A673 (cell line): ENCODE measurements around the gene CGB2. TPM values are rescaled to one million over a fixed set of nuclear protein-coding genes. Genes with fewer than 3 reads are reported as not detected.

Experiments used
- BruUV-seq: library from RNA; stranded (reverse); fragments of 400-500 nt; replicated peaks from 2 replicates; lab custom pipeline; 2021; lab: Mats Ljungman, UMichigan
- CTCF ChIA-PET: fragments of 300-600 bp; sonication (Branson Sonifier 250); formaldehyde crosslinking; loops from one replicate; lab custom pipeline; 2022; ENCODE audit warnings: antibody characterized with exemption; lab: Charles Lee
- POLR2A ChIA-PET: fragments of 300-600 bp; sonication (Branson Sonifier 250); formaldehyde crosslinking; loops from one replicate; lab custom pipeline; 2022; ENCODE audit warnings: antibody characterized with exemption; ENCODE audit not compliant: low non-redundant PET; lab: Charles Lee
- DNase-seq: peaks from one replicate; pipeline ENCODE4 v3.0.0-alpha.2; 2015; ENCODE audit warnings: low spot score
- H3K27ac ChIP-seq: fragments of 200-600 bp; sonication (generic); 2 replicates; pipeline ENCODE4 v1.5.1; 2016; ENCODE audit warnings: mixed run types, low read depth, mild to moderate bottlenecking, mixed read lengths, antibody characterized with exemption, low read length; ENCODE audit not compliant: poor library complexity, severe bottlenecking
- H3K27me3 ChIP-seq: fragments of 200-600 bp; sonication (generic); replicated peaks from 2 replicates; pipeline ENCODE4 v1.6.1; 2017; ENCODE audit warnings: mixed run types, low read depth, mild to moderate bottlenecking, mixed read lengths, antibody characterized with exemption, low read length; ENCODE audit not compliant: insufficient read depth, poor library complexity
- H3K36me3 ChIP-seq: fragments of 200-600 bp; sonication (generic); 2 replicates; pipeline ENCODE4 v1.6.1; 2016; ENCODE audit warnings: mixed run types, mild to moderate bottlenecking, mixed read lengths, antibody characterized with exemption, low read length; ENCODE audit not compliant: insufficient read depth, poor library complexity, severe bottlenecking
- H3K4me1 ChIP-seq: fragments of 200-600 bp; sonication (generic); 2 replicates; pipeline ENCODE4 v1.6.1; 2017; ENCODE audit warnings: mixed run types, mild to moderate bottlenecking, mixed read lengths, antibody characterized with exemption, low read length; ENCODE audit not compliant: insufficient read depth, poor library complexity, severe bottlenecking
- H3K4me3 ChIP-seq: fragments of 200-600 bp; sonication (generic); 2 replicates; pipeline ENCODE4 v1.5.1; 2016; ENCODE audit warnings: low read depth, mixed run types, mild to moderate bottlenecking, mixed read lengths, low read length; ENCODE audit not compliant: poor library complexity, severe bottlenecking
- H3K9me3 ChIP-seq: fragments of 200-600 bp; sonication (generic); 2 replicates; pipeline ENCODE4 v1.6.1; 2016; ENCODE audit warnings: mixed run types, low read depth, mild to moderate bottlenecking, mixed read lengths, antibody characterized with exemption, low read length; ENCODE audit not compliant: poor library complexity, severe bottlenecking
- CTCF ChIP-seq: fragments of 300-800, 200-600 bp; sonication (generic); conservative IDR thresholded peaks from 2 replicates; pipeline ENCODE4 v1.5.1; 2017; ENCODE audit warnings: low read depth, mild to moderate bottlenecking, antibody characterized with exemption, low read length, moderate library complexity, mixed read lengths
- EZH2 ChIP-seq: fragments of 200-600 bp; sonication (generic); IDR thresholded peaks from 2 replicates; pipeline ENCODE4 v1.6.1; 2017; ENCODE audit warnings: borderline replicate concordance, low read depth, mild to moderate bottlenecking, mixed read lengths, antibody characterized with exemption, low read length; ENCODE audit not compliant: poor library complexity, severe bottlenecking
- intact Hi-C: fragments of 100-400 bp; cut with micrococcal nuclease; formaldehyde crosslinking; loops from one replicate; pipeline ENCODE4 v1.10.0; 2022; ENCODE audit not compliant: unreplicated experiment
- total RNA-seq: library from RNA; stranded (reverse); gene quantifications from 2 replicates; pipeline ENCODE4 v1.2.3, GENCODE V29; 2021

Gene CGB2
- total RNA-seq, 1 experiment from 2014 or later: not detected

GRCh38 chr19:48991011-48991609 lies 40.6 kb upstream of the CGB2 start:
- no peaks in the 10 kb centered on the region for H3K27me3 ChIP-seq
- peaks cover 14% of the 10 kb centered on the region for H3K4me1 ChIP-seq
- H3K9me3 ChIP-seq: no peaks in the 10 kb centered on the region
- no peak for DNase-seq
- POLR2A ChIA-PET: no interaction called here
- intact Hi-C loops: loop anchor here (5.0 kb wide), 1 partner anchor 221 kb away; no protein-coding TSS in a partner anchor
- CTCF ChIA-PET: no interaction called here
- peak overlapping the region; percentile 85 for H3K27ac ChIP-seq
- no TSS peak for BruUV-seq
- peak overlapping the region; percentile 79 for H3K4me3 ChIP-seq
- TF ChIP-seq CTCF (no peak), EZH2 (no peak)
- peaks cover 18% of the 10 kb centered on the region for H3K36me3 ChIP-seq

- CTCF ChIA-PET: interaction anchor here (2.1 kb wide), 1 partner anchor 21 kb away, joined by 14 read pairs; no protein-coding TSS in a partner anchor
- peaks cover 14% of the 10 kb centered on the region for H3K4me1 ChIP-seq
- H3K36me3 ChIP-seq: peaks cover 14% of the 10 kb centered on the region
- no peaks in the 10 kb centered on the region for H3K9me3 ChIP-seq
- H3K27me3 ChIP-seq: no peaks in the 10 kb centered on the region
- TF ChIP-seq CTCF (no peak), EZH2 (no peak)
- intact Hi-C loops: loop anchor here (5.0 kb wide), 1 partner anchor 220 kb away; no protein-coding TSS in a partner anchor
- peak overlapping the region; percentile 85 for H3K27ac ChIP-seq
- POLR2A ChIA-PET: interaction anchor here (0.6 to 0.8 kb wide), 2 partner anchors 37 to 207 kb away, joined by 3 to 4 read pairs; no protein-coding TSS in a partner anchor
- peak overlapping the region; percentile 79 for H3K4me3 ChIP-seq
- BruUV-seq: no TSS peak
- DNase-seq: peak; percentile 68
Observed at GRCh38 chr19:48991873-48992580, 39.7 kb upstream of the CGB2 start.

- intact Hi-C loops: loop anchor here (5.0 kb wide), 1 partner anchor 220 kb away; no protein-coding TSS in a partner anchor
- TF ChIP-seq CTCF (no peak), EZH2 (no peak)
- peaks cover 14% of the 10 kb centered on the region for H3K4me1 ChIP-seq
- H3K27me3 ChIP-seq: no peaks in the 10 kb centered on the region
- BruUV-seq: no TSS peak
- H3K4me3 ChIP-seq: peak overlapping the region; percentile 79
- no peak for DNase-seq
- H3K36me3 ChIP-seq: peaks cover 14% of the 10 kb centered on the region
- ChIA-PET POLR2A (interaction anchor here (0.6 to 0.8 kb wide), 2 partner anchors 38 to 206 kb away, joined by 3 to 4 read pairs; no protein-coding TSS in a partner anchor), CTCF (interaction anchor here (0.6 to 2.1 kb wide), 4 partner anchors 9 to 381 kb away, joined by 3 to 14 read pairs (median 6); partner anchors contain the start of gene NUCB1)
- no peaks in the 10 kb centered on the region for H3K9me3 ChIP-seq
- H3K27ac ChIP-seq: peak overlapping the region; percentile 85
Observed at GRCh38 chr19:48992581-48993174, 39.0 kb upstream of the CGB2 start.
